ENCODE results near the gene ABCA2. TPM values are rescaled to one million over a fixed set of nuclear protein-coding genes. Genes with fewer than 3 reads are reported as not detected.
A peak's percentile ranks its signal among the peaks of the same experiment; 100 is the strongest.

The ABCA2 gene
- total RNA-seq, 1 experiment from 2014 or later: 22.6 TPM

GRCh38 chr9:137062384-137062783, 34.3 kb upstream of the ABCA2 start:
- POLR2A ChIA-PET: no interaction called here
- BruUV-seq (replicated peaks): TSS peak; percentile 58
- no peaks in the 10 kb centered on the region for H3K27me3 Mint-ChIP-seq (ENCODE audit: insufficient read depth, unreplicated experiment)

GRCh38 chr9:137058521-137059234, 30.6 kb upstream of the ABCA2 start:
- intact Hi-C loops (cut with micrococcal nuclease; ENCODE audit: unreplicated experiment): no loop called here
- Histone ChIP-seq H3K27me3 (replicated peaks; ENCODE audit: control insufficient read depth, insufficient read depth, low read length) (no peaks in the 10 kb centered on the region), H3K4me3 (ENCODE audit: low read depth, low read length) (no peak overlapping the region), H3K36me3 (ENCODE audit: control insufficient read depth, insufficient read depth, low read length) (no peaks in the 10 kb centered on the region), H3K4me1 (peaks cover 18% of the 10 kb centered on the region), H3K9me3 (no peaks in the 10 kb centered on the region)
- no peak for DNase-seq
- no peak overlapping the region for H3K27ac Mint-ChIP-seq (ENCODE audit: unreplicated experiment)
- H3K27me3 Mint-ChIP-seq (ENCODE audit: insufficient read depth, unreplicated experiment): no peaks in the 10 kb centered on the region
- H3K4me3 Mint-ChIP-seq (ENCODE audit: unreplicated experiment): no peak overlapping the region
- peaks cover 6% of the 10 kb centered on the region for H3K4me1 Mint-ChIP-seq (ENCODE audit: low read depth, unreplicated experiment)
- H3K36me3 Mint-ChIP-seq (ENCODE audit: insufficient read depth, unreplicated experiment): peaks cover 10% of the 10 kb centered on the region
- TF ChIP-seq CTCF (IDR thresholded peaks at IDR 0.05; ENCODE audit: insufficient read depth in 1 of 2, low read depth in 1 of 2, low read length in 1 of 2, severe bottlenecking in 1 of 2, unreplicated experiment in 1 of 2): no peak
- no TSS peak for BruUV-seq (replicated peaks)
- no peaks in the 10 kb centered on the region for H3K9me3 Mint-ChIP-seq (ENCODE audit: unreplicated experiment)
- ChIA-PET POLR2A (no interaction called here), CTCF (interaction anchor here (0.9 to 2.3 kb wide), 5 partner anchors 9 to 29 kb away, joined by 3 to 8 read pairs (median 5); partner anchors contain the start of genes NPDC1 and SAPCD2)

More at GRCh38 chr9:137062384-137062783, 34.3 kb upstream of the ABCA2 start:
- no peak overlapping the region for H3K4me3 ChIP-seq (ENCODE audit: low read depth, low read length)
- H3K4me1 ChIP-seq: no peaks in the 10 kb centered on the region
- Mint-ChIP-seq H3K4me3 (ENCODE audit: unreplicated experiment) (no peak overlapping the region), H3K27ac (ENCODE audit: unreplicated experiment) (no peak overlapping the region), H3K4me1 (ENCODE audit: low read depth, unreplicated experiment) (no peaks in the 10 kb centered on the region), H3K9me3 (ENCODE audit: unreplicated experiment) (no peaks in the 10 kb centered on the region), H3K36me3 (ENCODE audit: insufficient read depth, unreplicated experiment) (peaks cover 13% of the 10 kb centered on the region)
- H3K9me3 ChIP-seq: no peaks in the 10 kb centered on the region
- intact Hi-C loops (cut with micrococcal nuclease; ENCODE audit: unreplicated experiment): no loop called here
- no peak for TF ChIP-seq CTCF (IDR thresholded peaks at IDR 0.05; ENCODE audit: insufficient read depth in 1 of 2, low read depth in 1 of 2, low read length in 1 of 2, severe bottlenecking in 1 of 2, unreplicated experiment in 1 of 2)
- no peaks in the 10 kb centered on the region for H3K27me3 ChIP-seq (replicated peaks; ENCODE audit: control insufficient read depth, insufficient read depth, low read length)
- CTCF ChIA-PET: interaction anchor here (2.1 kb wide), 1 partner anchor 16 kb away, joined by 31 read pairs; the partner anchor contains the start of gene NPDC1
- DNase-seq: no peak
- H3K36me3 ChIP-seq (ENCODE audit: control insufficient read depth, insufficient read depth, low read length): no peaks in the 10 kb centered on the region

GRCh38 chr9:137057545-137057944, 29.5 kb upstream of the ABCA2 start:
- POLR2A ChIA-PET: no interaction called here
- intact Hi-C loops (cut with micrococcal nuclease; ENCODE audit: unreplicated experiment): no loop called here
- CTCF ChIA-PET: interaction anchor here (1.0 to 2.3 kb wide), 2 partner anchors 11 to 13 kb away, joined by 3 to 6 read pairs; partner anchors contain the start of gene SAPCD2
- no peak for DNase-seq
- Mint-ChIP-seq H3K36me3 (ENCODE audit: insufficient read depth, unreplicated experiment) (peaks cover 4% of the 10 kb centered on the region), H3K27ac (ENCODE audit: unreplicated experiment) (no peak overlapping the region), H3K9me3 (ENCODE audit: unreplicated experiment) (no peaks in the 10 kb centered on the region), H3K4me1 (ENCODE audit: low read depth, unreplicated experiment) (peaks cover 6% of the 10 kb centered on the region), H3K4me3 (ENCODE audit: unreplicated experiment) (no peak overlapping the region), H3K27me3 (ENCODE audit: insufficient read depth, unreplicated experiment) (no peaks in the 10 kb centered on the region)
- Histone ChIP-seq H3K4me1 (peaks cover 18% of the 10 kb centered on the region), H3K36me3 (ENCODE audit: control insufficient read depth, insufficient read depth, low read length) (no peaks in the 10 kb centered on the region), H3K4me3 (ENCODE audit: low read depth, low read length) (no peak overlapping the region), H3K27me3 (replicated peaks; ENCODE audit: control insufficient read depth, insufficient read depth, low read length) (no peaks in the 10 kb centered on the region), H3K9me3 (no peaks in the 10 kb centered on the region)
- no peak for TF ChIP-seq CTCF (IDR thresholded peaks at IDR 0.05; ENCODE audit: insufficient read depth in 1 of 2, low read depth in 1 of 2, low read length in 1 of 2, severe bottlenecking in 1 of 2, unreplicated experiment in 1 of 2)
- no TSS peak for BruUV-seq (replicated peaks)

Data from Caco-2 (cell line).